Measurements from ENCODE around the gene SHH. TPM values are rescaled to one million over a fixed set of nuclear protein-coding genes. Genes with fewer than 3 reads are reported as not detected.

The SHH gene
- total and polyA plus RNA-seq, 2 of the 13 experiments (the other 11 are each of a cell fraction or from before 2014, with no cell fraction given) = 1.9 to 3.4 TPM

DNA sequence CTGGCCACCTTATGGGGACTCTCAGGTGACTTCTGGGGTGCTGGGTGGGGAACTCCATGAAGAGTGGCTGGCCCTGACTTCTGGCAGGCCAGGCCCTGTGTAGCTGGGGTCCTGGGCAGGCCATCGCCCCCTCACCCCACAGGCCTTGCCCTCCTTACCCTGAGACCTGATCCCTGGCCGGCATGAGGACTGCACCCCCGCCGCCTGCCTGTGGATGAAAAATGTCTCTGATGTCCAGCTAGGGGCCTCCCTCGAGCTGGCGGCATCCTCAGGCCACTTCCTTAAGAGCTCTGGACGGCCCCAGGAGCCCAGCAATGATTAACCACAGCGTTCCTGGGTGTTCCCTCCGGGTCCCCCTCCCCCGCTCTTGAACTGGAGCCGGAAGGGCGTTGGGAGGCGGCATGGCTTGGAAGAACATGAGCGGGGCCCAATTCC, 31.8 kb upstream of the SHH start (continued):
- TF ChIP-seq CBX5 (CRISPR knock-in tag; IDR thresholded peaks at IDR 0.05; ENCODE audit: borderline replicate concordance) (peak; percentile 44; the same call in 1 of the 2 replicates), NR2C2 (CRISPR knock-in tag; IDR thresholded peaks at IDR 0.05; ENCODE audit: borderline replicate concordance) (no peak), ZNF773 (CRISPR knock-in tag; IDR thresholded peaks at IDR 0.05; ENCODE audit: borderline replicate concordance) (no peak), CEBPB (IDR thresholded peaks at IDR 0.05; ENCODE audit: borderline replicate concordance, low read depth, low read length) (no peak), ETV5 (CRISPR knock-in tag; IDR thresholded peaks at IDR 0.05; ENCODE audit: borderline replicate concordance) (peak; percentile 71; the same call in 1 of the 2 replicates), HOXA7 (CRISPR knock-in tag; IDR thresholded peaks at IDR 0.05) (no peak), ZNF34 (CRISPR knock-in tag; IDR thresholded peaks at IDR 0.05; ENCODE audit: borderline replicate concordance) (no peak), ZMYM4 (CRISPR knock-in tag; IDR thresholded peaks at IDR 0.05) (no peak), SCMH1 (CRISPR knock-in tag; IDR thresholded peaks at IDR 0.05; ENCODE audit: borderline replicate concordance) (no peak), CCAR2 (optimal IDR thresholded peaks at IDR 0.05; ENCODE audit: low read depth, low read length) (no peak), ZNF205 (CRISPR knock-in tag; IDR thresholded peaks at IDR 0.05) (no peak), ZFYVE20 (CRISPR knock-in tag; IDR thresholded peaks at IDR 0.05; ENCODE audit: borderline replicate concordance, low read depth) (no peak), ZNF281 (CRISPR knock-in tag; IDR thresholded peaks at IDR 0.05; ENCODE audit: borderline replicate concordance) (peak; percentile 57; the same call in 1 of the 2 replicates), MAZ (IDR thresholded peaks at IDR 0.05; ENCODE audit: borderline replicate concordance, low read depth, low read length) (no peak), MAZ (CRISPR knock-in tag; IDR thresholded peaks at IDR 0.05; ENCODE audit: low read depth) (0 out of 2 replicates have a peak, but pooled peaks have one; percentile 27), ZNF101 (CRISPR knock-in tag; IDR thresholded peaks at IDR 0.05; ENCODE audit: borderline replicate concordance, low read depth) (no peak), GATAD2A (CRISPR knock-in tag; IDR thresholded peaks at IDR 0.05) (peak; percentile 52; the same call in 1 of the 2 replicates), GABPA (IDR thresholded peaks at IDR 0.05; ENCODE audit: low read depth, low read length) (no peak), GABPA (CRISPR knock-in tag; IDR thresholded peaks at IDR 0.05; ENCODE audit: low read depth) (peak; percentile 67)
- TF ChIP-seq, protein P1, sequence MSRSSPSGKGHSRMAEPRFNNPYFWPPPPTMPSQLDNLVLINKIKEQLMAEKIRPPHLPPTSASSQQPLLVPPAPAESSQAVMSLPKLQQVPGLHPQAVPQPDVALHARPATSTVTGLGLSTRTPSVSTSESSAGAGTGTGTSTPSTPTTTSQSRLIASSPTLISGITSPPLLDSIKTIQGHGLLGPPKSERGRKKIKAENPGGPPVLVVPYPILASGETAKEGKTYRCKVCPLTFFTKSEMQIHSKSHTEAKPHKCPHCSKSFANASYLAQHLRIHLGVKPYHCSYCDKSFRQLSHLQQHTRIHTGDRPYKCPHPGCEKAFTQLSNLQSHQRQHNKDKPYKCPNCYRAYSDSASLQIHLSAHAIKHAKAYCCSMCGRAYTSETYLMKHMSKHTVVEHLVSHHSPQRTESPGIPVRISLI (CRISPR knock-in tag; IDR thresholded peaks at IDR 0.05; ENCODE audit: borderline replicate concordance) = no peak
- TF ChIP-seq, protein P2, sequence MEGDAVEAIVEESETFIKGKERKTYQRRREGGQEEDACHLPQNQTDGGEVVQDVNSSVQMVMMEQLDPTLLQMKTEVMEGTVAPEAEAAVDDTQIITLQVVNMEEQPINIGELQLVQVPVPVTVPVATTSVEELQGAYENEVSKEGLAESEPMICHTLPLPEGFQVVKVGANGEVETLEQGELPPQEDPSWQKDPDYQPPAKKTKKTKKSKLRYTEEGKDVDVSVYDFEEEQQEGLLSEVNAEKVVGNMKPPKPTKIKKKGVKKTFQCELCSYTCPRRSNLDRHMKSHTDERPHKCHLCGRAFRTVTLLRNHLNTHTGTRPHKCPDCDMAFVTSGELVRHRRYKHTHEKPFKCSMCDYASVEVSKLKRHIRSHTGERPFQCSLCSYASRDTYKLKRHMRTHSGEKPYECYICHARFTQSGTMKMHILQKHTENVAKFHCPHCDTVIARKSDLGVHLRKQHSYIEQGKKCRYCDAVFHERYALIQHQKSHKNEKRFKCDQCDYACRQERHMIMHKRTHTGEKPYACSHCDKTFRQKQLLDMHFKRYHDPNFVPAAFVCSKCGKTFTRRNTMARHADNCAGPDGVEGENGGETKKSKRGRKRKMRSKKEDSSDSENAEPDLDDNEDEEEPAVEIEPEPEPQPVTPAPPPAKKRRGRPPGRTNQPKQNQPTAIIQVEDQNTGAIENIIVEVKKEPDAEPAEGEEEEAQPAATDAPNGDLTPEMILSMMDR (CRISPR knock-in tag; IDR thresholded peaks at IDR 0.05) = peak; percentile 49

All from HepG2 (cell line).